Neuronal stem cell (in vitro differentiated cells): ENCODE data around the gene ARID3C.

Experiments
- DNase-seq: peaks from one replicate; pipeline ENCODE4 v3.0.0-alpha.2; 2013; ENCODE audit warnings: low spot score
- H2AFZ ChIP-seq: one replicate; pipeline ENCODE4 v1.6.1; 2013; ENCODE audit warnings: mild to moderate bottlenecking, low read length, inconsistent platforms
- H2AK5ac ChIP-seq: 2 replicates; pipeline ENCODE4 v1.6.1; 2013; ENCODE audit warnings: low read depth, mild to moderate bottlenecking, inconsistent platforms, low read length, moderate library complexity, mixed read lengths
- H2BK120ac ChIP-seq: 2 replicates; pipeline ENCODE4 v1.6.1; 2013; ENCODE audit warnings: low read depth, mild to moderate bottlenecking, inconsistent platforms, low read length, moderate library complexity, mixed read lengths
- H2BK12ac ChIP-seq: one replicate; pipeline ENCODE4 v1.6.1; 2013; ENCODE audit warnings: low read length, inconsistent platforms
- H2BK15ac ChIP-seq: 2 replicates; pipeline ENCODE4 v1.6.1; 2013; ENCODE audit warnings: mild to moderate bottlenecking, low read length, inconsistent platforms, mixed read lengths
- H2BK5ac ChIP-seq: one replicate; pipeline ENCODE4 v1.6.1; 2013; ENCODE audit warnings: inconsistent platforms, mild to moderate bottlenecking, low read length, moderate library complexity
- H3K14ac ChIP-seq: one replicate; pipeline ENCODE4 v1.6.1; 2013; ENCODE audit warnings: low read length, inconsistent platforms
- H3K18ac ChIP-seq: 2 replicates; pipeline ENCODE4 v1.6.1; 2013; ENCODE audit warnings: low read length, inconsistent platforms
- H3K23ac ChIP-seq: 2 replicates; pipeline ENCODE4 v1.6.1; 2013; ENCODE audit warnings: low read depth, mild to moderate bottlenecking, mixed read lengths, low read length, inconsistent platforms; ENCODE audit not compliant: poor library complexity
- H3K27ac ChIP-seq: replicated peaks from 3 replicates; pipeline ENCODE4 v1.5.1; 2013; ENCODE audit warnings: low read length, inconsistent platforms
- H3K27me3 ChIP-seq, 3 experiments: 2 replicates each; pipeline ENCODE4 v1.6.1; 2013; ENCODE audit warnings: low read length in 3 of 3, mild to moderate bottlenecking in 2 of 3, inconsistent platforms in 1 of 3, low read depth in 1 of 3, mixed read lengths in 1 of 3, moderate library complexity in 1 of 3; ENCODE audit not compliant: control insufficient read depth in 3 of 3, insufficient read depth in 3 of 3
- H3K36me3 ChIP-seq, 2 donors: replicated peaks in 1 of 2; 2 replicates each; pipeline ENCODE4 v1.6.1; 2013; ENCODE audit warnings: low read length in 2 of 2; ENCODE audit not compliant: control insufficient read depth in 2 of 2, insufficient read depth in 2 of 2
- H3K4ac ChIP-seq: 2 replicates; pipeline ENCODE4 v1.6.1; 2013; ENCODE audit warnings: inconsistent platforms, mild to moderate bottlenecking, low read length, moderate library complexity
- H3K4me1 ChIP-seq, 2 donors: 1 replicate in 1 of 2; 2 replicates in 1 of 2; pipeline ENCODE4 v1.6.1; 2013; ENCODE audit warnings: low read length in 2 of 2, low read depth in 1 of 2; ENCODE audit not compliant: control insufficient read depth in 2 of 2, insufficient read depth in 1 of 2
- H3K4me2 ChIP-seq: one replicate; pipeline ENCODE4 v1.6.1; 2013; ENCODE audit warnings: mild to moderate bottlenecking, low read length, inconsistent platforms; ENCODE audit not compliant: insufficient read depth, poor library complexity, severe bottlenecking
- H3K4me3 ChIP-seq, 2 donors: 2 replicates each; pipeline ENCODE4 v1.5.1; 2013; ENCODE audit warnings: low read length in 2 of 2, mild to moderate bottlenecking in 2 of 2, inconsistent platforms in 1 of 2, moderate library complexity in 1 of 2
- H3K79me1 ChIP-seq: one replicate; pipeline ENCODE4 v1.6.1; 2013; ENCODE audit warnings: low read depth, mild to moderate bottlenecking, inconsistent platforms, low read length, moderate library complexity
- H3K9ac ChIP-seq: one replicate; pipeline ENCODE4 v1.6.1; 2013; ENCODE audit warnings: mild to moderate bottlenecking, low read depth, low read length, inconsistent platforms; ENCODE audit not compliant: poor library complexity
- H3K9me3 ChIP-seq, 2 donors: replicated peaks in 1 of 2; 2 replicates each; pipeline versions ENCODE3 to v1.6.1; 2013; ENCODE audit warnings: low read length in 2 of 2, mild to moderate bottlenecking in 2 of 2, inconsistent platforms in 1 of 2, low read depth in 1 of 2, mixed read lengths in 1 of 2, moderate library complexity in 1 of 2; ENCODE audit not compliant: control insufficient read depth in 2 of 2, insufficient read depth in 1 of 2
- H4K8ac ChIP-seq: one replicate; pipeline ENCODE4 v1.6.1; 2013; ENCODE audit warnings: low read depth, mild to moderate bottlenecking, inconsistent platforms, low read length, moderate library complexity
- H4K91ac ChIP-seq: one replicate; pipeline ENCODE4 v1.6.1; 2013; ENCODE audit warnings: low read length, low read depth, mild to moderate bottlenecking, inconsistent platforms; ENCODE audit not compliant: poor library complexity
- WGBS, 2 donors: extraction: QIAGEN DNeasy Blood & Tissue Kit; methylation state at CpG; one replicate each; pipeline ENCODE4 v1.1.7; 2013; ENCODE audit warnings: missing lambda C conversion rate in 2 of 2, mixed read lengths in 1 of 2; ENCODE audit not compliant: insufficient read length in 2 of 2, insufficient replicate concordance in 1 of 2; ENCODE audit errors: extremely low coverage in 2 of 2; 5-methylcytosine and 5-hydroxymethylcytosine counted together

The ARID3C gene

DNA sequence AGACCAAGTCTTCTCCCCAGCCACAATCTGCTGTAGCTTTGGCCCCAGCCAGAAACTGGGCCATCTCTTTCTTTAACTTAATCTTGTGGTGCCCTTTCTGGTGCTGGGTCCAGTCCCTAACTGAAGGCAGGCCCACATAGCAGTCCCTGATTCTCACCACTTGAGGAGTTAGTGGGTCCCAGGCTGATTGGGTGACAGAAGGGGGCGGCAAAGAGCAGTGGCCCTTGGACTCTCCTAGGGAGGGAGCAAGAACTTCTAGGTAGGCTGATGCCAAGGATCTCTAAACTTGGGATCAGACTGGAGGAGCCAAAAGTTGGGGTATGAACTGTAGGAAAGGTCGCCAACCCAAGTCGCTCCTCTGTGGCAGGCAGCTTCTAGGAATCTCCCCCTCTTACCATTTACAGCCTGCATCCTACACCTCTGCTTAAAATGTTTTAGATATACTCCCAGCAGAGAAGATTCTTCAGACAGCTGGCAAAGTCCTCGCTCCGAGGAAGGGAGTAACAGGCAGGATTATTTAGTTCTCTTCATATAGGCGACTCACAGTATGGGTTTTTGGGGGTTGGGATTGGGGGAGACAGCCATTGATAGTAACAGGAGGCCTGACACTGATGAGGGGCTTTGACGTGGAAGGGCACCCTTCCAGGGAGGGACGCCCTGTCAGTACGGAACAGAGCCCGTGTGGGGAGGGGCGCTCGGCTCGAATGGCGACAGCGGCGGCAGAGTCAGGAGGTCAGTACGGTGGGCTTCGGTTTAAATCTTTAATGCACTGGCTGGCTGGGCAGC is 35.6 kb upstream of the ARID3C start:
- Histone ChIP-seq H3K79me1 (peaks cover 5% of the 10 kb centered on the region), H3K9me3 (peaks cover 0 to 4% of the 10 kb centered on the region in 2 donors), H3K9ac (peak overlapping the region; percentile 93), H3K27ac (no peak overlapping the region), H2BK5ac (peak overlapping the region; percentile 87), H4K91ac (no peak overlapping the region), H2BK12ac (no peak overlapping the region), H2BK15ac (peak overlapping the region; percentile 12), H3K27me3 (no peaks in the 10 kb centered on the region), H3K18ac (peak overlapping the region; percentile 92), H4K8ac (no peak overlapping the region), H2AFZ (peak overlapping the region; percentile 89), H2BK120ac (peak overlapping the region; percentile 66), H2AK5ac (no peak overlapping the region), H3K14ac (no peak overlapping the region), H3K4me3 (peak overlapping the region; percentile 76 to 84), H3K4ac (no peak overlapping the region), H3K23ac (peak overlapping the region; percentile 67), H3K4me2 (peak overlapping the region; percentile 94), H3K4me1 (peaks cover 0 to 7% of the 10 kb centered on the region in 2 donors), H3K36me3 (peaks cover 11 to 12% of the 10 kb centered on the region in 2 donors)
- no CpG with 5 or more reads among the region's 18 CpGs for WGBS, 2 donors
- peak; percentile 62 for DNase-seq

- no peak overlapping the region for H2BK5ac ChIP-seq
- H3K27me3 ChIP-seq = no peaks in the 10 kb centered on the region
- no peak overlapping the region for H2BK120ac ChIP-seq
- H3K23ac ChIP-seq = no peak overlapping the region
- H3K4me2 ChIP-seq = no peak overlapping the region
- H3K9me3 ChIP-seq = no peaks in the 10 kb centered on the region
- peak overlapping the region; percentile 23 for H2BK15ac ChIP-seq
- H3K18ac ChIP-seq = no peak overlapping the region
- peaks cover 5% of the 10 kb centered on the region in 2 donors for H3K36me3 ChIP-seq
- H3K9ac ChIP-seq = no peak overlapping the region
- DNase-seq = no peak
- no peak overlapping the region for H3K27ac ChIP-seq
- no peak overlapping the region for H4K8ac ChIP-seq
- no peak overlapping the region for H3K4ac ChIP-seq
- H2AFZ ChIP-seq = no peak overlapping the region
- H4K91ac ChIP-seq = no peak overlapping the region
- peaks cover 2% of the 10 kb centered on the region for H3K79me1 ChIP-seq
- peaks cover 0 to 7% of the 10 kb centered on the region in 2 donors for H3K4me1 ChIP-seq
- no peak overlapping the region for H3K4me3 ChIP-seq
- H3K14ac ChIP-seq = no peak overlapping the region
- peak overlapping the region; percentile 27 for H2AK5ac ChIP-seq
- H2BK12ac ChIP-seq = no peak overlapping the region
Observed at GRCh38 chr9:34663303-34663605, 34.4 kb upstream of the ARID3C start.

GRCh38 chr9:34662526-34663302 is 33.8 kb upstream of the ARID3C start, which contains the start of gene CCL27:
CCL27 (minus strand) TSS chr9:34662657; CDS start chr9:34662633, 24 bp downstream.
- Histone ChIP-seq H3K79me1 (no peaks in the 10 kb centered on the region), H2BK5ac (no peak within 1 kb of the TSS), H2AFZ (no peak within 1 kb of the TSS), H4K8ac (no peak within 1 kb of the TSS), H3K9me3 (no peaks in the 10 kb centered on the region), H4K91ac (no peak within 1 kb of the TSS), H2BK12ac (no peak within 1 kb of the TSS), H3K27me3 (no peaks in the 10 kb centered on the region), H3K14ac (no peak within 1 kb of the TSS), H3K4me1 (peaks cover 0 to 7% of the 10 kb centered on the region in 2 donors), H3K18ac (no peak within 1 kb of the TSS), H3K36me3 (peaks cover 0 to 4% of the 10 kb centered on the region in 2 donors), H2BK15ac (peak within 1 kb of the TSS; percentile 23), H2AK5ac (peak within 1 kb of the TSS; percentile 27), H3K4ac (no peak within 1 kb of the TSS), H3K23ac (no peak within 1 kb of the TSS), H3K4me3 (no peak within 1 kb of the TSS), H3K9ac (no peak within 1 kb of the TSS), H3K4me2 (no peak within 1 kb of the TSS), H3K27ac (no peak within 1 kb of the TSS), H2BK120ac (no peak within 1 kb of the TSS)
- DNase-seq = no peak
- no CpG with 5 or more reads among the region's 4 CpGs for WGBS, 2 donors

DNA sequence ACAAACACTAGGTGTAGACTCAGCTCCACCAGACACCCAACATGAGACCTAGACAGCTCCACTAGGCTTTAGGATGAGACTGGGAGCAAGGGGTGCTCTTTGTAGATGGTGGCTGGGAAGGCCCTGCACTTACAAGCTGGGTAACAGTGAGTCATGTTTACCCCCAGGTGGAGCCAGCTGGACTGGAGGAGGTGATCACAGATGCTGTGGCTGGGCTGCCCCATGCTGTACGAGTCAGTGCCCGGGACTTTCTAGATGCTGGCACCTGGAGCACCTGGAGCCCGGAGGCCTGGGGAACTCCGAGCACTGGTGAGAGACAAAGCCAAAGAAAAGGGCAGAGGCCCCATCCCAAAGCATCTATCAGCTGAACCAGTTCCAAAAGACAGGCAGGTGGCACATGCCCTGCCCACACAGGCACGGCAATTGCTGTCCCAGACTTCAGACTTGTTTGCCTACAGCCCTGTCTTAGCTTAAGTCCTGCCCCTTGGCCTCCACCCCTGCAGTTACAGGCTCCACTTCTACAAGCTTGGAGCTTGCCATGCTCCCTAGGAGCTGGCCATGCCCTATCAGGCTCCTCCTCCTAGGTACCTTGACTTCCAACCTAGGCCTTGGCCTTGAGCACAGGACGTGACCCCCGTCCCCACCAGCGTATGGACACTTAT is 30.9 kb upstream of the ARID3C start:
- H3K4me2 ChIP-seq = no peak overlapping the region
- H3K4me1 ChIP-seq = peaks cover 0 to 3% of the 10 kb centered on the region in 2 donors
- no CpG with 5 or more reads among the region's 8 CpGs for WGBS, 2 donors

More for the DNA sequence above, 30.9 kb upstream of the ARID3C start:
- no peak overlapping the region for H4K91ac ChIP-seq
- H3K23ac ChIP-seq = no peak overlapping the region
- no peak overlapping the region for H2AK5ac ChIP-seq
- H3K4me3 ChIP-seq = peak overlapping the region in 1 of 2 donors; percentile 47
- H3K18ac ChIP-seq = no peak overlapping the region
- H3K4ac ChIP-seq = no peak overlapping the region
- H3K14ac ChIP-seq = no peak overlapping the region
- H2BK120ac ChIP-seq = no peak overlapping the region
- H3K36me3 ChIP-seq = no peaks in the 10 kb centered on the region
- no peak overlapping the region for H2BK12ac ChIP-seq
- H3K27ac ChIP-seq = no peak overlapping the region
- no peaks in the 10 kb centered on the region for H3K27me3 ChIP-seq
- H3K9me3 ChIP-seq = no peaks in the 10 kb centered on the region
- no peaks in the 10 kb centered on the region for H3K79me1 ChIP-seq
- H2BK15ac ChIP-seq = no peak overlapping the region
- DNase-seq = no peak
- H2BK5ac ChIP-seq = peak overlapping the region; percentile 63
- no peak overlapping the region for H3K9ac ChIP-seq
- H2AFZ ChIP-seq = no peak overlapping the region
- no peak overlapping the region for H4K8ac ChIP-seq
